ENCODE data around the gene PIM2.
A peak's percentile ranks its signal among the peaks of the same experiment; 100 is the strongest.

PIM2 gene

GRCh38 chrX:48934581-48935300, 15.9 kb upstream of the PIM2 start:
- DNase-seq = no peak

- DNase-seq = no peak
These were observed 14.9 kb upstream of the PIM2 start for GRCh38 chrX:48933757-48934156.

GRCh38 chrX:48927736-48928382, 9.0 kb upstream of the PIM2 start:
- no peak for DNase-seq

GRCh38 chrX:48927123-48927522, 8.3 kb upstream of the PIM2 start:
- DNase-seq = no peak

- no peak for DNase-seq
These were observed 5.4 kb upstream of the PIM2 start for GRCh38 chrX:48924270-48924669.

- no peak for DNase-seq
These were observed 4.9 kb upstream of the PIM2 start for GRCh38 chrX:48923771-48924170.

GRCh38 chrX:48920718-48921104, 1.9 kb upstream of the PIM2 start:
- DNase-seq = no peak

GRCh38 chrX:48919947-48920717, 1.3 kb upstream of the PIM2 start:
- no peak for DNase-seq

GRCh38 chrX:48919360-48919841, 577 bp upstream of the PIM2 start:
- DNase-seq = no peak

GRCh38 chrX:48918301-48918642, 552 bp downstream of the PIM2 start:
- DNase-seq = no peak

- DNase-seq = peak; percentile 83
These were observed 1.5 kb downstream of the PIM2 start for GRCh38 chrX:48917139-48918001.

- DNase-seq = no peak
These were observed 4.0 kb downstream of the PIM2 start for GRCh38 chrX:48914593-48915493.

- no peak for DNase-seq
These were observed 5.0 kb downstream of the PIM2 start for GRCh38 chrX:48913605-48914366.

GRCh38 chrX:48911412-48912182, 7.2 kb downstream of the PIM2 start, which contains the start of gene SLC35A2:
TSS of gene SLC35A2 (minus strand) at chrX:48911646. CDS start at chrX:48911636, 10 bp downstream.
- peak; percentile 71 for DNase-seq

- DNase-seq = no peak
These were observed 7.9 kb downstream of the PIM2 start for GRCh38 chrX:48910926-48911411.

- DNase-seq = no peak
These were observed 9.0 kb downstream of the PIM2 start for GRCh38 chrX:48909703-48910294.

GRCh38 chrX:48908600-48908999, 10.2 kb downstream of the PIM2 start:
- DNase-seq = no peak

- DNase-seq = no peak
These were observed 13.6 kb downstream of the PIM2 start for GRCh38 chrX:48905090-48905790.

- no peak for DNase-seq
These were observed 14.2 kb downstream of the PIM2 start for GRCh38 chrX:48904626-48905025.
